ENCODE measurements around the gene MRO.

The MRO gene

GRCh38 chr18:50793641-50794565, 25.9 kb downstream of the MRO start (continued):
- TF ChIP-seq CSDC2 (CRISPR knock-in tag; IDR thresholded peaks at IDR 0.05) (no peak), ESRRG (CRISPR knock-in tag; IDR thresholded peaks at IDR 0.05) (no peak), OSR1 (CRISPR knock-in tag; IDR thresholded peaks at IDR 0.05) (no peak), ZNF70 (CRISPR knock-in tag; IDR thresholded peaks at IDR 0.05) (no peak), ARNTL (CRISPR knock-in tag; IDR thresholded peaks at IDR 0.05; ENCODE audit: borderline replicate concordance, low read depth) (no peak), ZC3H10 (CRISPR knock-in tag; IDR thresholded peaks at IDR 0.05) (no peak), CREB5 (CRISPR knock-in tag; IDR thresholded peaks at IDR 0.05; ENCODE audit: low read depth) (no peak), TOX (CRISPR knock-in tag; IDR thresholded peaks at IDR 0.05; ENCODE audit: borderline replicate concordance) (no peak), GLIS3 (CRISPR knock-in tag; IDR thresholded peaks at IDR 0.05) (no peak)

- no peak for ATAC-seq
- TF ChIP-seq ZNF565 (CRISPR knock-in tag; conservative IDR thresholded peaks at IDR 0.05; ENCODE audit: low read depth) (no peak), SNAI2 (CRISPR knock-in tag; IDR thresholded peaks at IDR 0.05) (no peak), POU6F1 (CRISPR knock-in tag; IDR thresholded peaks at IDR 0.05; ENCODE audit: borderline replicate concordance, low read depth) (no peak), ZFP3 (CRISPR knock-in tag; IDR thresholded peaks at IDR 0.05) (no peak), TOX (CRISPR knock-in tag; IDR thresholded peaks at IDR 0.05; ENCODE audit: borderline replicate concordance) (no peak), ZNF8 (CRISPR knock-in tag; IDR thresholded peaks at IDR 0.05) (no peak), ISL1 (CRISPR knock-in tag; IDR thresholded peaks at IDR 0.05) (no peak), TSHZ2 (CRISPR knock-in tag; IDR thresholded peaks at IDR 0.05) (no peak), OSR1 (CRISPR knock-in tag; IDR thresholded peaks at IDR 0.05) (no peak)
Measured at GRCh38 chr18:50792885-50793284, 26.9 kb downstream of the MRO start.

- ATAC-seq, result no peak
- no peak for TF ChIP-seq GLIS3 (CRISPR knock-in tag; IDR thresholded peaks at IDR 0.05)
- no peak for TF ChIP-seq BACH2 (CRISPR knock-in tag; IDR thresholded peaks at IDR 0.05; ENCODE audit: borderline replicate concordance)
- no peak for TF ChIP-seq ZFP3 (CRISPR knock-in tag; IDR thresholded peaks at IDR 0.05)
- no peak for TF ChIP-seq ESRRG (CRISPR knock-in tag; IDR thresholded peaks at IDR 0.05)
- TF ChIP-seq PPARA (CRISPR knock-in tag; IDR thresholded peaks at IDR 0.05; ENCODE audit: borderline replicate concordance), result no peak
- no peak for TF ChIP-seq ZC3H10 (CRISPR knock-in tag; IDR thresholded peaks at IDR 0.05)
- no peak for TF ChIP-seq OSR1 (CRISPR knock-in tag; IDR thresholded peaks at IDR 0.05)
- TF ChIP-seq ARNTL (CRISPR knock-in tag; IDR thresholded peaks at IDR 0.05; ENCODE audit: borderline replicate concordance, low read depth), result no peak
- TF ChIP-seq ZNF565 (CRISPR knock-in tag; conservative IDR thresholded peaks at IDR 0.05; ENCODE audit: low read depth), result no peak
- no peak for TF ChIP-seq ZFP30 (CRISPR knock-in tag; IDR thresholded peaks at IDR 0.05)
- TF ChIP-seq SNAI2 (CRISPR knock-in tag; IDR thresholded peaks at IDR 0.05), result no peak
- no peak for TF ChIP-seq POU6F1 (CRISPR knock-in tag; IDR thresholded peaks at IDR 0.05; ENCODE audit: borderline replicate concordance, low read depth)
- no peak for TF ChIP-seq CSDC2 (CRISPR knock-in tag; IDR thresholded peaks at IDR 0.05)
- no peak for TF ChIP-seq ZNF70 (CRISPR knock-in tag; IDR thresholded peaks at IDR 0.05)
Measured at GRCh38 chr18:50791599-50792438, 28.0 kb downstream of the MRO start.
